Inferior parietal cortex (tissue), 1 donor: ENCODE results near the gene HS6ST2.
A peak's percentile ranks its signal among the peaks of the same experiment; 100 is the strongest.
"Not testable (repeated sequence)": the region's sequence is repeated elsewhere in the genome, so short reads cannot be mapped to it uniquely, and the experiment has no call there.

Experiments used
- DNase-seq: peaks from one replicate; pipeline ENCODE4 v3.0.0-alpha.2; 2016; ENCODE audit errors: extremely low spot score

The HS6ST2 gene

DNA sequence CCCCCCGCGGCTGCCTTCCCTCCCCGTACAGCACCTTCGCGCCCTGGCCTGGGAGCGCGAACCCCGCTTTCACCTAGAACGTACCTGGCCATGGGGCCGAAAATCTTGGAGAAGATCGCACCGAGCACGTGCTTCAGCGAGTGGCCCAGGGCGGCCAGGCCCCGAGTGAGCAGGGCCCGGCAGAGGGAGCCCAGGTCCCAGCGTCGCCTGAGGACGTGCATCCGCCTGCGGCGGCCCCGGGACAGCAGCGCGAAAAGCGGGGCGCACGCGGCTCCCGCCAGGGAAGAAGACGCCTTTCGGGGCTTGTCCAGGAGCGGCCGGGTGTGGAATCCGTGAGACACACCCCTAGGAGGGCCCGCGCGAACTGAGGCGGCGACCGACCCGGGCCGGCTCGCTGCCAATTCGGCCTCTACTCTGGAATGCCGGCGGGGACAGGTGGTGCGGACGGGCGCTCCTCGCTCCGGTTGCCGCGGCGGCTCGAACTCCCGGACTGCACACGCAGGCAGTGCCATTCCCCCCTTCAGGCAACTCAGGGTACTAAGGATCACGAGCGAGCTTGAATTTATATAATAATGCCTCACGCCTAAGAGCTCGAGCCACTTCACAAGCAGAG is at the start of gene HS6ST2:
HS6ST2 (minus strand) TSS at position 539 of the 613 bp plus-strand sequence.
- DNase-seq = no peak

GRCh38 chrX:133007458-133007857 is 49.0 kb upstream of the HS6ST2 start:
- DNase-seq = no peak

DNA sequence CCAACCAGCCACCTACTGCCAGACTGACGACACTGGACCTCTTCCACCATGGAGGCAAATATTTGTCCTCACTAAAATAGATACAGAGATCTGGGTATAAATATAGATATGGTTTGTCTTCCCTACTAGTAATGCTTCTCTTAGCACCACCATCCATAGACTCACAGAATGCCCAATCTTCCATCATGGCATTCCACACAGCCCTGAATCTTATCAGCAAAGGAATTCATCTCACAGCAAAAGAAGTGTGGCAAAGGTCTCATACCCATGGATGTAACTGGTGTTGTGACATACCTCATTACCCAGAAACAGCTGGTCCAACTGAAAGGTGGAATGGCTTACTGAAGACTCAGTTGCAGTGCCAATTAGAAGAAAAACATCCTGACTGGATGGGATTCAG is 47.2 kb upstream of the HS6ST2 start:
- no peak for DNase-seq

DNA sequence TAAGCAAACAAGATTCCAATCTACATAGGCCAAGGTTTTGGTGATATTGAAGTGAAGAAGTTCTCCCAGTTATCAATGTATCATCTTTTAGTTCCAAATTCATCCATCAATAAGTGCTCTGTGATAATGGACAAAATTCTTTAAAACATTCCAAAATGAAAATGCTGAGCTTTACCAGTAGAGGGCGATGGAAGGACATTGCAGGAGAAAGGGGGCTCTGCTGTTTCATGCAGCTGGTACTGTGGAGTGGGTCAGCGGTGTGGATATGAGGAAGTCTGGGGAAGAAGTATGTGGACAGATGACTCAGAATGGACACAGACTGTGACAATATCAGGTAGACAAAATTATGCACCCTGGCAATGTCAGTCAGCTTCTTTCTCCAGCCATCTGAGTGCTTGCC is 46.6 kb upstream of the HS6ST2 start:
- DNase-seq = peak; percentile 4

- DNase-seq = no peak
Measured at GRCh38 chrX:132999209-132999608, 40.8 kb upstream of the HS6ST2 start.

DNA sequence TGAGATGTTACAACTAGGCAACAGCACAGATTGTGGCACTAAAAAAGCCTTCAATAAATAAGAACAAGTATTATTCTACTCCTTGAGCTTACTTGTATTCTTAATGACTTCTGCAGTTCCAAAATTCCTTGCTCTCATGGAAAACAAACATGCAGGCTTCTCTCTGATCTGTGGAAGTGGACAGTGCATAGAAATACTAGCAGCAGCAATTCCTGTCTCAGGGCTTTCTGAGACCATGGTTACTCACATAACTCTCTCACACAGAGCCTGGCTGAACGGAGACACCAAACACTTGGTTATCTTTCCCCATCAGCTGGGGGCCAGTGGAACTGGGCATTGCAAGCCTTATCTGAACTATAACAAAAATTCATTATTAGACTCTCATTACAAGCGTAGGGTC is 32.4 kb upstream of the HS6ST2 start:
- DNase-seq = no peak

GRCh38 chrX:132986556-132986955 is 28.1 kb upstream of the HS6ST2 start:
- no peak for DNase-seq

- DNase-seq = no peak
Measured at GRCh38 chrX:132984058-132984650, 25.7 kb upstream of the HS6ST2 start.

GRCh38 chrX:132983496-132983895 is 25.1 kb upstream of the HS6ST2 start:
- no peak for DNase-seq

DNA sequence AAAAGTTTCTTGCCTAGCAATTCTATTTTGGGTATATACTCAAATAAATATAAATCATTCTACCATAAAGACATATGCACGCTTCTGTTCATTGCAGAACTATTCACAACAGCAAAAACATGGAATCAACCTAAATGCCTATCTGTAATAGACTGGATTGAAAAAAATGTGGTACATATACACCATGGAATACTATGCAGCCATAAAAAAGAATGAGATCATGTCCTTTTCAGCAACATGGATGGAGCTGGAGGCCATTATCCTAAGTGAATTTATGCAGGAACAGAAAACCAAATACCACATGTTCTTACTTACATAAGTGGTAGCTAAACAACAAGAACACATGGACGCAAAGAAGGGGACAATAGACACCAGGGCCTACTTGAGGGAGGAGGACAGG is 21.6 kb upstream of the HS6ST2 start:
- not testable (repeated sequence) for DNase-seq

DNA sequence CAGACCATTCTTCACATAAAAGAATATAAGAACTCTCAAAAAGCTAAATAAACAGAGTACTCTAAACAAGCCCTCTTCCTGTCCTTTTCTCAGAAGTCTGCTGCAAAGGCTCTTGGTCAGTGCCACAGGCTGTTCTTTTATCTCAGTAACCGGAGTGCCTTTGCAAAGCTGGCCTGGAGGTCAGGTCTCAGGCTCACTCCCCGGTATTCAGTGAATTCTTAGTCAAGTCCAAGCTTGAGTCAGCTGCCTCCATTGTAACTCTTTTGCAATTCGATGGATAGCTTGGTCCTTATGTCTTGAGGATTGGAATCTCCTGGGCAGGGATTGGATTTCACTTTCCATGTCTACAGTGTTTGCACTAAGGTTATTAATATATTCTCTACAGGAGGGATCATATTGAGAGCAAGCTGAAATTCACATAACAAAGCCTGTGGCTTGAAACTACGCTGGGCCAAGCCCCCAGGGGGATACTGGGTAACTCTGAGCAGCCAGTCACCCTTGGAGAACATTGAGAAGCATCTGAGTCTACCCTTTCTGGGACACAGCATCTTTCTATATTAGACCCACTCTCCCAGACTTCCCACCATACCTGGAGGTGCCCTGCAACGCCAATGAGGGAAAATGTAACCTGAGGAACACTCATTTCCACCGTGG is 10.0 kb upstream of the HS6ST2 start:
- no peak for DNase-seq

DNA sequence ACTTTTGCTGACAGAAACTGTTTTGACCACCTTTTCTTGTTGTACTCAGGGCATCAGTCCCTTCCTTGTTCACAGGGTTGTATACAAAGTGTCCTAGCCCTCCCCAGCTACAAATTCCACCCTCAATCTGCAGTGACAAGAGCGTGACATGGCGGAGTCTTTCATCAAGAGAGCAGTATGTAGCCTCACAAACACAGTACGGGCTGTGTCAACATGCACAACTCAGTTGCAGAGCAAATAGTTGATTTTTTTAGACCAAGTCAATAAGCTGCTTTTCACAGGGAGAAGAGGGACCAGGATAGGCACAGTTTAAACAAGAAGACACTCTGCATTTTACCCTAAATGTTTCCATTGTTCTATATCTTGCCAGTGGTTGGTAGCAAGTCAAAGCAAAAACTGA is 8.6 kb upstream of the HS6ST2 start:
- no peak for DNase-seq

GRCh38 chrX:132965461-132965860 is 7.0 kb upstream of the HS6ST2 start:
- no peak for DNase-seq

GRCh38 chrX:132961511-132961910 is 3.1 kb upstream of the HS6ST2 start:
- no peak for DNase-seq

- no peak for DNase-seq
Measured at GRCh38 chrX:132957211-132958090, 978 bp downstream of the HS6ST2 start.

- no peak for DNase-seq
Measured at GRCh38 chrX:132956421-132957210, 1.8 kb downstream of the HS6ST2 start.

GRCh38 chrX:132955690-132956089 is 2.7 kb downstream of the HS6ST2 start:
- no peak for DNase-seq

DNA sequence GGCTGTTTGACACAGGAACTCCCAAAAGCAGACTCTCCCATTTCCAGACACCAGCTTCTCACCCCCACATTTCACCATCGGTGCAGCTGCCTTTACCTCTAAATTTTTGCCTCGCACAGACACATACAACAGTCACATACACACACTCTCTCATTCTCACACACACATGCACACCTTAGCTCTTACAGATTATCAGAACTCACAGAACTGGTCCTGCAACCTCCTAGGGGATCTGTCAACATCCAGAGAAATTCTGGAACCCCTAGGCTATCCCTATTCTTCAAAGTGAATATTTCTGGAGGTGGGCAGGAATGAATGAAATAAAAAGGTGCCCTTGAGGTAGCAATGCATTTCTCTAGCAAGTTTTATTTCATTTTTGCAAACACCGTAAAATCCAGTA is 4.1 kb downstream of the HS6ST2 start:
- no peak for DNase-seq

GRCh38 chrX:132953354-132953753 is 5.1 kb downstream of the HS6ST2 start:
- no peak for DNase-seq

GRCh38 chrX:132948648-132949260 is 9.7 kb downstream of the HS6ST2 start:
- no peak for DNase-seq

- DNase-seq = not testable (repeated sequence)
Measured at GRCh38 chrX:132945055-132945599, 13.3 kb downstream of the HS6ST2 start.
